MCF 10A (cell line): ENCODE measurements around the gene PRR15L. TPM values are rescaled to one million over a fixed set of nuclear protein-coding genes. Genes with fewer than 3 reads are reported as not detected.

Experiments used
- BruUV-seq: library from RNA; stranded (reverse); fragments of 400-500 nt; replicated peaks from 2 replicates; lab custom pipeline; 2021; lab: Mats Ljungman, UMichigan
- CTCF ChIA-PET: fragments of 300-600 bp; sonication (Branson Sonifier 250); formaldehyde crosslinking; extraction: SDS; loops from one replicate; lab custom pipeline; 2021; ENCODE audit warnings: antibody characterized with exemption, inconsistent platforms; lab: Yijun Ruan, JAX
- POLR2A ChIA-PET: fragments of 300-600, 350-650 bp; sonication (Branson Sonifier 250); formaldehyde crosslinking; extraction: SDS; loops from one replicate; lab custom pipeline; 2020; ENCODE audit warnings: antibody characterized with exemption, inconsistent platforms; lab: Yijun Ruan, JAX
- DNase-seq: peaks from one replicate; pipeline ENCODE4 v3.0.0-alpha.2; 2018; ENCODE audit not compliant: unreplicated experiment
- H3K27ac Mint-ChIP-seq: one replicate; pipeline ENCODE4 v1.8.0; 2022; ENCODE audit warnings: mild to moderate bottlenecking, low read depth, mixed read lengths; ENCODE audit not compliant: unreplicated experiment
- H3K27me3 Mint-ChIP-seq: one replicate; pipeline ENCODE4 v1.8.0; 2022; ENCODE audit warnings: mixed read lengths; ENCODE audit not compliant: insufficient read depth, unreplicated experiment
- H3K36me3 Mint-ChIP-seq: one replicate; pipeline ENCODE4 v1.8.0; 2022; ENCODE audit warnings: mild to moderate bottlenecking, moderate library complexity, mixed read lengths; ENCODE audit not compliant: insufficient read depth, unreplicated experiment
- H3K4me1 Mint-ChIP-seq: one replicate; pipeline ENCODE4 v1.8.0; 2022; ENCODE audit warnings: mixed read lengths; ENCODE audit not compliant: insufficient read depth, unreplicated experiment
- H3K4me3 Mint-ChIP-seq: one replicate; pipeline ENCODE4 v1.8.0; 2022; ENCODE audit warnings: mild to moderate bottlenecking, moderate library complexity, mixed read lengths; ENCODE audit not compliant: unreplicated experiment
- H3K9me3 Mint-ChIP-seq: one replicate; pipeline ENCODE4 v1.8.0; 2022; ENCODE audit warnings: mixed read lengths; ENCODE audit not compliant: unreplicated experiment
- intact Hi-C: fragments of 100-400 bp; cut with micrococcal nuclease; formaldehyde crosslinking; loops from 2 replicates; pipeline ENCODE4 v1.14.1; 2022
- total RNA-seq: library from RNA; stranded (reverse); gene quantifications from 2 replicates; pipeline ENCODE4 v1.2.3, GENCODE V29; 2022
- TF ChIP-seq, protein P1 (sequence below): fragments of 200-600 bp; IDR thresholded peaks from one replicate; pipeline ENCODE4 v1.8.0; 2022; ENCODE audit warnings: antibody characterized with exemption, mild to moderate bottlenecking; ENCODE audit not compliant: unreplicated experiment

The PRR15L gene
- total RNA-seq, 1 experiment from 2014 or later = not detected

DNA sequence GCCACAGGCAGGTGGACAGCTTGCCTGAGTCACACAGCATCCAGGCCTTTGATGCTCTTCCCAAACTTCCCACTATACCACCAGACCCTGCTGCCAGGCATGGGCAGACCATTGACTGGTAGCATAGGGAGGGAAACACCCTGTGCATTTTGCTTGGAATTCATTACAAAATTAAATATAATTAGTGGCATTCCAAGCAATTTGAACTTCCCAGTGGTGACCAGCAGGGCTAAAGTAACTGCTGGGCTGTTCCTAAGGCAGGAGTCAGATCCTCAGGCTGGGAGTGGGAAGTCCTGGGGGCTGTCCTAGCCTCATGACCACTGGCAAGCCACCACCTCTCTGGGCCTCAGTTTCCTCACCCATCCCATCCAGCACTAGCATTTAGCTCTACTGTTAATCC is 3.8 kb downstream of the PRR15L start:
- DNase-seq = no peak
- no peak overlapping the region for H3K27ac Mint-ChIP-seq
- peaks cover 13% of the 10 kb centered on the region for H3K36me3 Mint-ChIP-seq
- TF ChIP-seq, protein P1, sequence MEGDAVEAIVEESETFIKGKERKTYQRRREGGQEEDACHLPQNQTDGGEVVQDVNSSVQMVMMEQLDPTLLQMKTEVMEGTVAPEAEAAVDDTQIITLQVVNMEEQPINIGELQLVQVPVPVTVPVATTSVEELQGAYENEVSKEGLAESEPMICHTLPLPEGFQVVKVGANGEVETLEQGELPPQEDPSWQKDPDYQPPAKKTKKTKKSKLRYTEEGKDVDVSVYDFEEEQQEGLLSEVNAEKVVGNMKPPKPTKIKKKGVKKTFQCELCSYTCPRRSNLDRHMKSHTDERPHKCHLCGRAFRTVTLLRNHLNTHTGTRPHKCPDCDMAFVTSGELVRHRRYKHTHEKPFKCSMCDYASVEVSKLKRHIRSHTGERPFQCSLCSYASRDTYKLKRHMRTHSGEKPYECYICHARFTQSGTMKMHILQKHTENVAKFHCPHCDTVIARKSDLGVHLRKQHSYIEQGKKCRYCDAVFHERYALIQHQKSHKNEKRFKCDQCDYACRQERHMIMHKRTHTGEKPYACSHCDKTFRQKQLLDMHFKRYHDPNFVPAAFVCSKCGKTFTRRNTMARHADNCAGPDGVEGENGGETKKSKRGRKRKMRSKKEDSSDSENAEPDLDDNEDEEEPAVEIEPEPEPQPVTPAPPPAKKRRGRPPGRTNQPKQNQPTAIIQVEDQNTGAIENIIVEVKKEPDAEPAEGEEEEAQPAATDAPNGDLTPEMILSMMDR = no peak
- no peaks in the 10 kb centered on the region for H3K27me3 Mint-ChIP-seq
- H3K4me1 Mint-ChIP-seq = peaks cover 33% of the 10 kb centered on the region
- H3K9me3 Mint-ChIP-seq = no peaks in the 10 kb centered on the region
- no TSS peak for BruUV-seq
- POLR2A ChIA-PET = interaction anchor here (0.7 to 11.7 kb wide), 6 partner anchors 11 to 939 kb away, joined by 3 to 256 read pairs (median 6); partner anchors contain the start of genes CDK5RAP3, PNPO and SP2
- CTCF ChIA-PET = interaction anchor here (0.6 to 15.6 kb wide), 5 partner anchors 13 to 112 kb away, joined by 3 to 336 read pairs (median 4); partner anchors contain the start of genes CDK5RAP3 and PNPO
- no peak overlapping the region for H3K4me3 Mint-ChIP-seq
- intact Hi-C loops = no loop called here

DNA sequence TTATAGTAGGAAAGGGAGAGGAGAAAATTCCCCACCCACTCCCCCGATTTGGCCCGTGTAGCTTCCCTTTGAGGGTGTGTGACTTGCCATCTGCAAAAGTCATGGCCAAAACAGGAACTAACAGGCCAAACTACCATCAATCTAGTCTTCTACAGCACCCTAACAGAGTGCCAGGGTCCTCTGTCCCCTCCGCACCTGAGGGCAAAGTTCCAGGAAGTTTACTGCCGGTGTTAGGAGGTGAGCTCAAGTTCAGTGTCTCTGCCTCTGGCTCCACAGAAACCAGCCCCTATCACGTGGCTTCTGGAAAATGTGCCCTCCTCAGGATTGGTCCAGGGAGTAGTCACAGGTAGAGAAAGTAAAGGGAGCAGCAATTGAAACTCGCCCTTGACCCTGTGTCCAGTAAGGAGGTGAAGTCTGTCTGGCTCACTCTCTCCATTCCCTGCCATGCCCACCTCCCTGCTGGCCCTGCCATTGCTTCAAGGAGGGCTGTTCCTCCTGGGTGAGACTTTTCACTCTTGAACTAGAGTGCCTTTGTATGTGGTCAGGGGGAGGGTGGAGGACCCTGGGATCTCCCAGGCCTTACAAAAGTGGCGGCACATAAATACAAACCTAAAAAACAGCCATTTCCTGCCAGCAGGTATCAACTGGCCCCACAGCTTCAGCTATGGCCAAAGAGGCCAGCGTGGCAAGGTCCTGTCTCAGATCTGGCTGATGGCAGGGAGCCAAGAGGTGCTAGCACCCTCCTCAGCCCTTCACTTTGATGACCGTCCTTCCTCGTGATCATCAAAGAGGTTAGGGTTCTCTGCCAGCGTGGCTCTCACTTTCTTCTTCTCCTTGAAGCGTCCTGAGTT is 5.3 kb downstream of the PRR15L start:
- no peak for DNase-seq
- peak overlapping the region; percentile 74 for H3K27ac Mint-ChIP-seq
- POLR2A ChIA-PET = interaction anchor here (0.8 to 11.7 kb wide), 5 partner anchors 10 to 97 kb away, joined by 3 to 256 read pairs (median 23); partner anchors contain the start of genes CDK5RAP3, PNPO and SP2
- no TSS peak for BruUV-seq
- H3K27me3 Mint-ChIP-seq = no peaks in the 10 kb centered on the region
- TF ChIP-seq, protein P1 = no peak
- no peaks in the 10 kb centered on the region for H3K9me3 Mint-ChIP-seq
- H3K4me3 Mint-ChIP-seq = no peak overlapping the region
- CTCF ChIA-PET = interaction anchor here (2.1 to 15.6 kb wide), 5 partner anchors 6 to 73 kb away, joined by 4 to 336 read pairs (median 73); partner anchors contain the start of genes CDK5RAP3 and PRR15L
- peaks cover 21% of the 10 kb centered on the region for H3K36me3 Mint-ChIP-seq
- intact Hi-C loops = no loop called here
- peaks cover 34% of the 10 kb centered on the region for H3K4me1 Mint-ChIP-seq

DNA sequence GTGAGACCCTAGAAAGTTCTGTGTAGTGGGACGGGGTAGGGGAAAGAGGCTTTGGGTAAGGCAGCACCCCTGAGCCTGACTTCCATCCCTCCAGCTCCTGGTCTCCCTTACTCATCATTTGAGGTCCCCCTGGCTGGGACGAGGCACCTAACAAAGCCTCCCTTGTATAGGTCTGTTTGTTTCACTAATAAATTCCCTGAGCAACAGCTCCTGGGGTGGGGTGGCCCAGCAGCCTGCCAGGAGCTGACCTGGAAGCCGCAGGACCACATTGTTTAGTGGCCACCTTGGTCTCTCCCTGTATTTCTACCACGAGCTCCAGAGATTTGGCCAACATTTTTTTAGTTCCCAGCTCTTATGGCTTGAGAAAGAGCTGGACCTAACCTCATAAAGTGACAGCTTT is 7.2 kb downstream of the PRR15L start:
- DNase-seq = no peak
- H3K27ac Mint-ChIP-seq = peak overlapping the region; percentile 21
- intact Hi-C loops = no loop called here
- CTCF ChIA-PET = interaction anchor here (0.7 to 15.6 kb wide), 12 partner anchors 8 to 942 kb away, joined by 3 to 336 read pairs (median 9); partner anchors contain the start of genes ATP5MC1, CDK5RAP3, PRR15L and SCRN2
- no TSS peak for BruUV-seq
- peaks cover 25% of the 10 kb centered on the region for H3K4me1 Mint-ChIP-seq
- peaks cover 35% of the 10 kb centered on the region for H3K36me3 Mint-ChIP-seq
- H3K9me3 Mint-ChIP-seq = no peaks in the 10 kb centered on the region
- H3K4me3 Mint-ChIP-seq = no peak overlapping the region
- H3K27me3 Mint-ChIP-seq = no peaks in the 10 kb centered on the region
- POLR2A ChIA-PET = interaction anchor here (1.1 to 11.7 kb wide), 5 partner anchors 8 to 55 kb away, joined by 3 to 256 read pairs (median 23); partner anchors contain the start of genes CDK5RAP3, PNPO, PRR15L and SP2
- TF ChIP-seq, protein P1 = no peak
